Osteoblast (primary cell): ENCODE data around the gene UBE3D. TPM values are rescaled to one million over a fixed set of nuclear protein-coding genes. Genes with fewer than 3 reads are reported as not detected.

Experiments
- DNase-seq: peaks from one replicate; pipeline ENCODE4 v3.0.0; 2011; ENCODE audit warnings: low spot score, mixed read lengths; ENCODE audit not compliant: insufficient read length; ENCODE audit errors: missing footprints
- H2AFZ ChIP-seq: 2 replicates; pipeline ENCODE4 v1.6.0; 2011; ENCODE audit warnings: mild to moderate bottlenecking, low read length
- H3K27ac ChIP-seq: 2 replicates; pipeline ENCODE4 v1.5.1; 2011; ENCODE audit warnings: mild to moderate bottlenecking, low read depth, low read length, moderate library complexity
- H3K27me3 ChIP-seq: 2 replicates; pipeline ENCODE4 v1.6.0; 2012; ENCODE audit warnings: mild to moderate bottlenecking, control low read depth, inconsistent platforms, low read length, moderate library complexity; ENCODE audit not compliant: insufficient read depth
- H3K36me3 ChIP-seq: 2 replicates; pipeline ENCODE4 v1.5.1; 2011; ENCODE audit warnings: mild to moderate bottlenecking, low read length, control low read depth, moderate library complexity; ENCODE audit not compliant: insufficient read depth
- H3K4me1 ChIP-seq: 2 replicates; pipeline ENCODE4 v1.5.1; 2011; ENCODE audit warnings: mild to moderate bottlenecking, low read length, control low read depth, moderate library complexity; ENCODE audit not compliant: insufficient read depth
- H3K4me2 ChIP-seq: 2 replicates; pipeline ENCODE4 v1.6.0; 2011; ENCODE audit warnings: mild to moderate bottlenecking, low read length; ENCODE audit not compliant: insufficient read depth
- H3K4me3 ChIP-seq: fragments of 200-600 bp; sonication (generic); 3 replicates; pipeline ENCODE4 v1.5.1; 2012; ENCODE audit warnings: mild to moderate bottlenecking, low read length, inconsistent platforms; ENCODE audit not compliant: insufficient read depth
- H3K79me2 ChIP-seq: 2 replicates; pipeline ENCODE4 v1.6.0; 2012; ENCODE audit warnings: mild to moderate bottlenecking, low read length, control low read depth, inconsistent platforms; ENCODE audit not compliant: insufficient read depth
- H3K9me3 ChIP-seq: 2 replicates; pipeline ENCODE4 v1.5.1; 2011; ENCODE audit warnings: low read depth, low read length, control low read depth
- H4K20me1 ChIP-seq: 2 replicates; pipeline ENCODE4 v1.6.0; 2012; ENCODE audit warnings: mild to moderate bottlenecking, low read length, control low read depth; ENCODE audit not compliant: insufficient read depth
- CTCF ChIP-seq: IDR thresholded peaks from 2 replicates; pipeline ENCODE4 v1.5.1; 2011; ENCODE audit warnings: mild to moderate bottlenecking, low read depth, low read length, moderate library complexity; ENCODE audit errors: extremely low read depth
- total RNA-seq: library from RNA; depleted of rRNA; stranded (reverse); fragments of >200 nt; gene quantifications from 2 replicates; pipeline ENCODE4 v1.2.3, GENCODE V29; 2012

UBE3D gene
- total RNA-seq, 1 donor, result 8.3 TPM

GRCh38 chr6:83092756-83093399 is 27.2 kb upstream of the UBE3D start:
- H3K4me3 ChIP-seq, result no peak overlapping the region
- no peak for TF ChIP-seq CTCF
- peak; percentile 79 for DNase-seq
- peak overlapping the region; percentile 40 for H3K4me2 ChIP-seq
- H3K4me1 ChIP-seq, result peaks cover 25% of the 10 kb centered on the region
- H3K9me3 ChIP-seq, result no peaks in the 10 kb centered on the region
- no peaks in the 10 kb centered on the region for H3K36me3 ChIP-seq
- peaks cover 18% of the 10 kb centered on the region for H3K79me2 ChIP-seq
- no peak overlapping the region for H2AFZ ChIP-seq
- peak overlapping the region; percentile 55 for H3K27ac ChIP-seq
- no peaks in the 10 kb centered on the region for H4K20me1 ChIP-seq
- no peaks in the 10 kb centered on the region for H3K27me3 ChIP-seq

- Histone ChIP-seq H3K27ac (no peak overlapping the region), H3K9me3 (no peaks in the 10 kb centered on the region), H3K79me2 (peaks cover 6% of the 10 kb centered on the region), H3K4me1 (no peaks in the 10 kb centered on the region), H3K36me3 (no peaks in the 10 kb centered on the region), H3K4me3 (no peak overlapping the region), H4K20me1 (peaks cover 6% of the 10 kb centered on the region), H3K27me3 (no peaks in the 10 kb centered on the region), H3K4me2 (no peak overlapping the region), H2AFZ (no peak overlapping the region)
- no peak for TF ChIP-seq CTCF
- no peak for DNase-seq
Measured at GRCh38 chr6:83086751-83087150, 21.1 kb upstream of the UBE3D start.

GRCh38 chr6:83083476-83083875 is 17.8 kb upstream of the UBE3D start:
- no peaks in the 10 kb centered on the region for H3K9me3 ChIP-seq
- H3K79me2 ChIP-seq, result peaks cover 10% of the 10 kb centered on the region
- no peaks in the 10 kb centered on the region for H3K36me3 ChIP-seq
- H2AFZ ChIP-seq, result no peak overlapping the region
- no peaks in the 10 kb centered on the region for H3K4me1 ChIP-seq
- H3K27ac ChIP-seq, result no peak overlapping the region
- H3K27me3 ChIP-seq, result no peaks in the 10 kb centered on the region
- DNase-seq, result no peak
- H3K4me2 ChIP-seq, result no peak overlapping the region
- H4K20me1 ChIP-seq, result peaks cover 6% of the 10 kb centered on the region
- no peak overlapping the region for H3K4me3 ChIP-seq
- no peak for TF ChIP-seq CTCF

- no peak for DNase-seq
- peaks cover 2% of the 10 kb centered on the region for H4K20me1 ChIP-seq
- H3K79me2 ChIP-seq, result peaks cover 47% of the 10 kb centered on the region
- peaks cover 8% of the 10 kb centered on the region for H3K4me1 ChIP-seq
- H2AFZ ChIP-seq, result no peak overlapping the region
- no peaks in the 10 kb centered on the region for H3K36me3 ChIP-seq
- H3K27ac ChIP-seq, result no peak overlapping the region
- H3K4me3 ChIP-seq, result no peak overlapping the region
- H3K4me2 ChIP-seq, result no peak overlapping the region
- TF ChIP-seq CTCF, result no peak
- H3K27me3 ChIP-seq, result no peaks in the 10 kb centered on the region
- H3K9me3 ChIP-seq, result no peaks in the 10 kb centered on the region
Measured at GRCh38 chr6:83073615-83074014, 8.0 kb upstream of the UBE3D start.
